ENCODE data around the gene CIB1. TPM values are rescaled to one million over a fixed set of nuclear protein-coding genes. Genes with fewer than 3 reads are reported as not detected.
"Not testable (repeated sequence)": the region's sequence is repeated elsewhere in the genome, so short reads cannot be mapped to it uniquely, and the experiment has no call there.

Gene CIB1
- polyA plus RNA-seq (2011; rRNA removed) (84.1 and 130 TPM in 2 replicates), polyA plus RNA-seq (2017; fragmentation: RNase III; extraction: RNeasy Plus Mini Kit Qiagen cat#74134 plus additional on column Dnase treatment) (119 to 124 TPM (median 120 TPM) in 3 replicates), polyA minus RNA-seq (2011; rRNA and poly(A)+ RNA removed) (47.5 and 53.3 TPM in 2 replicates)
- polyA plus RNA-seq (2012; cell fraction: cytosol; rRNA removed) = 187 and 202 TPM in 2 replicates
- 190 and 198 TPM in 2 replicates for polyA plus RNA-seq (2012; cell fraction: nucleus; rRNA removed)

- whole genome bisulfite sequencing (ENCODE audit: missing lambda C conversion rate) = 1% methylated on average over 17 of the region's 63 CpGs
- ATAC-seq = peak; percentile 84 to 92
- CTCF ChIA-PET = interaction anchor here (0.6 to 36.4 kb wide), 30 partner anchors 9 to 493 kb away, joined by 3 to 732 read pairs (median 4); partner anchors contain the start of genes AP3S2, SEMA4B and TTLL13
- H3K9me3 ChIP-seq = no peaks in the 10 kb centered on the region
- DNase-seq (ENCODE audit: low read depth in 1 of 2, low spot score in 1 of 2) = peak; percentile 85 to 97
- POLR2A ChIA-PET = interaction anchor here (0.6 to 2.3 kb wide), 26 partner anchors 10 to 340 kb away, joined by 3 to 24 read pairs (median 5); partner anchors contain the start of genes AP3S2, ARPIN, IDH2 and NGRN
- H3K4me2 ChIP-seq = peak within 1 kb of the TSS; percentile 93
- FAIRE-seq = no peak
- H3K27ac ChIP-seq = peak within 1 kb of the TSS; percentile 86 to 90
- H3K4me3 ChIP-seq = peak within 1 kb of the TSS; percentile 85
- H3K4me1 ChIP-seq = peaks cover 26% of the 10 kb centered on the region
- TF ChIP-seq CHD2 (IDR thresholded peaks at IDR 0.05; ENCODE audit: low read length, partially characterized antibody) = no peak
- peak; percentile 74; the same call in 1 of the 2 replicates for TF ChIP-seq KDM5A (IDR thresholded peaks at IDR 0.05)
- TF ChIP-seq RCOR1 (IDR thresholded peaks at IDR 0.05; ENCODE audit: low read depth, low read length) = no peak
- TF ChIP-seq HEYL (CRISPR knock-in tag; IDR thresholded peaks at IDR 0.05) = no peak
- TF ChIP-seq TP53 (CRISPR knock-in tag; IDR thresholded peaks at IDR 0.05) = peak; percentile 56; the same call in 1 of the 2 replicates
- TF ChIP-seq JUN (IDR thresholded peaks at IDR 0.05) = peak in 1 of 2 experiments; percentile 85; a peak in 3 of 5 replicates
- TF ChIP-seq RNF2 (IDR thresholded peaks at IDR 0.05; ENCODE audit: borderline replicate concordance, low read depth) = no peak
- TF ChIP-seq FOSL2 (IDR thresholded peaks at IDR 0.05) = no peak
- no peak for TF ChIP-seq FOSL2 (CRISPR knock-in tag; IDR thresholded peaks at IDR 0.05)
- TF ChIP-seq SMC3 (IDR thresholded peaks at IDR 0.05) = peak; percentile 58; the same call in 1 of the 3 replicates
- no peak for TF ChIP-seq PBX3 (IDR thresholded peaks at IDR 0.05)
- TF ChIP-seq RAD21 (conservative IDR thresholded peaks at IDR 0.05 in 1 of 2, IDR thresholded peaks at IDR 0.05 in 1 of 2) = no peak
- peak; percentile 7; the same call in 1 of the 2 replicates for TF ChIP-seq GATA3 (IDR thresholded peaks at IDR 0.05; ENCODE audit: borderline replicate concordance)
- TF ChIP-seq SREBF2 (IDR thresholded peaks at IDR 0.05) = no peak
- no peak for TF ChIP-seq HOXB5 (CRISPR knock-in tag; IDR thresholded peaks at IDR 0.05)
- peak; percentile 59 for TF ChIP-seq ZFP36 (IDR thresholded peaks at IDR 0.05; ENCODE audit: borderline replicate concordance, partially characterized antibody)
- 0 out of 2 replicates have a peak, but pooled peaks have one; percentile 34 for TF ChIP-seq MYC (IDR thresholded peaks at IDR 0.05; ENCODE audit: borderline replicate concordance, low read length)
- peak; percentile 71 for TF ChIP-seq MAX (IDR thresholded peaks at IDR 0.05)
- peak; percentile 72 for TF ChIP-seq PHF8 (IDR thresholded peaks at IDR 0.05; ENCODE audit: borderline replicate concordance, low read depth)
- TF ChIP-seq HMGXB4 (CRISPR knock-in tag; IDR thresholded peaks at IDR 0.05; ENCODE audit: borderline replicate concordance) = no peak; the same call in 1 of the 2 replicates
- TF ChIP-seq E2F6 (IDR thresholded peaks at IDR 0.05; ENCODE audit: borderline replicate concordance, low read depth) = peak; percentile 25; the same call in 1 of the 2 replicates
- TF ChIP-seq TFCP2L1 (CRISPR knock-in tag; IDR thresholded peaks at IDR 0.05) = no peak
- TF ChIP-seq BCL3 (IDR thresholded peaks at IDR 0.05) = peak; percentile 57; the same call in 1 of the 3 replicates
- TF ChIP-seq POLR2A (IDR thresholded peaks at IDR 0.05; ENCODE audit: low read length) = peak; percentile 44
Measured at GRCh38 chr15:90233387-90234095, at the start of gene CIB1. TSS of gene CIB1 (minus strand) at chr15:90233941. CDS start at chr15:90233885, 56 bp downstream.

GRCh38 chr15:90281637-90282036 lies 47.9 kb upstream of the CIB1 start:
- WGBS (ENCODE audit: missing lambda C conversion rate) = 84% methylated on average over 6 of the region's 6 CpGs
- H3K27ac ChIP-seq; H3K9me3 ChIP-seq; H3K4me3 ChIP-seq; H3K4me2 ChIP-seq; DNase-seq (ENCODE audit: low read depth in 1 of 2, low spot score in 1 of 2); ATAC-seq; FAIRE-seq; H3K4me1 ChIP-seq: not testable (repeated sequence)
- POLR2A ChIA-PET = interaction anchor here (0.7 kb wide), 1 partner anchor 118 kb away, joined by 3 read pairs; no protein-coding TSS in a partner anchor
- CTCF ChIA-PET = interaction anchor here (2.0 to 2.5 kb wide), 5 partner anchors 12 to 200 kb away, joined by 7 to 12 read pairs (median 8); no protein-coding TSS in a partner anchor

GRCh38 chr15:90280743-90281142 lies 47.0 kb upstream of the CIB1 start:
- FAIRE-seq; POLR2A ChIA-PET; H3K9me3 ChIP-seq; H3K27ac ChIP-seq; H3K4me1 ChIP-seq; ATAC-seq; H3K4me2 ChIP-seq; H3K4me3 ChIP-seq; DNase-seq (ENCODE audit: low read depth in 1 of 2, low spot score in 1 of 2): not testable (repeated sequence)
- CTCF ChIA-PET = interaction anchor here (0.6 to 2.7 kb wide), 9 partner anchors 10 to 333 kb away, joined by 3 to 25 read pairs (median 5); no protein-coding TSS in a partner anchor
- 82% methylated on average over 5 of the region's 5 CpGs for WGBS (ENCODE audit: missing lambda C conversion rate)

Data from A549 (cell line).